C4-2B (cell line): ENCODE results near the gene CFAP58.

ENCODE experiments used
- CTCF ChIP-seq: fragments of 450-650 bp; conservative IDR thresholded peaks from 2 replicates; pipeline ENCODE4 v1.5.1; 2017; ENCODE audit warnings: mild to moderate bottlenecking
- ZFX ChIP-seq: fragments of 450-650 bp; IDR thresholded peaks from 2 replicates; pipeline ENCODE4 v1.6.1; 2017

GRCh38 chr10:104317726-104318299 lies 35.8 kb upstream of the CFAP58 start:
- no peak for TF ChIP-seq CTCF
- no peak for TF ChIP-seq ZFX
